GM18499 (cell line): ENCODE data around the gene SPOCD1.

Experiments
- ATAC-seq: cut with Tn5 transposase; IDR thresholded peaks from one replicate; pipeline ENCODE4 v1.9.1; 2021; ENCODE audit warnings: moderate number of reproducible peaks; ENCODE audit not compliant: insufficient read depth, unreplicated experiment

The SPOCD1 gene

DNA sequence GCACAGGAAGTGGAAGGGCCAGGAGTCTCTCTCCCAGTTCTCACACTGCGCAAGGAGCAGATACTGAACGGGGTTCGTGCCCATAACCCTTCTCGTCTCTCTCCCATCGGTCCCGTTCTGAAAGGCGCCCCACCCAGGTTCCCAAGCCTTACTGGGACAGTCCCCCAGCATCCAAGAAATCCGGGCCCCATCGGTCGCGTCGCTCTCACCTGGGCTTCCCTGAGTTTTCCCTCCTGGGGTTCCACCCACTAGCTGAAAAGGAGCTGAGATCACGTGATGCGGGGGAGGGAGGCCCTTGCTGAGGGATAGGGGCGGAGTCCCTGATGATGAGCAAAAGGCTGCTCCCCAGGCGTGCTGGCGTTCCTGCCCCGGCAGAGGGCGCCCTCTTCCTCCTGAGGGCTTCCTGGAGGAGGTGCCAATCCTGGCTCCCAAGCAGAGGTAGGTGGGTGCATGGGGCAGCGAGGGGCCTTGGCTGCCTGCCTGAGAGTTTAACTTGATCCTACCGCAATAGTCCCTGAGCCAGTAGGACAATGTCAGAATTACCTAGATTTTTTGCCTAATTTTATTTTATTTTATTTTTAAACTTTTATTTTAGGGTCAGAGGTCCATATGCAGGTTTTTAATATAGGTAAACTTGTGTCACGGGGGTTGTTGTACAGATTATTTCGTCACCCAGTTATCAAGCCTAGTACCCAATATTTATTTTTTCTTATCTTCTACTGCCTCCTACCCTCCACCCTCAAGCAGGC lies at the start of gene SPOCD1:
TSS of gene SPOCD1 (minus strand) at position 271 of the 749 bp plus-strand sequence. CDS start 689 bp downstream, outside the sequence.
- no peak for ATAC-seq

DNA sequence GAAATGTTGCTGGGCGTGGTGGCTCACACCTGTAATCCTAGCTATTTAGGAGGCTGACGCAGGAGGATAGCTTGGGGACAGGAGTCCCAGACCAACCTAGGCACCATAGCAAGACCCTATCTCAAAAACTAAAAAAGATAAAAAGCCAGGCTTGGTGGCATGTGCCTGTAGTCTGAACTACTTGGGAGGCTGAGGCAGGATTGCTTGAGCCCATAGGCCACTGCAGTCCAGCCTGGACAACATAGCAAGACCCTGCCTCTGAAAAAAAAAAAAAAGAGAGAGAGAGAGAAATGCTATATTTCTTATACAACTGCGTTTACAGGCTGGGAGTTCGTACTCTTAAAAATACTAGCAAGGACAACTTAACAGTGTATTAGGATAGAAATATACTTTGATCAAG lies 46.2 kb upstream of the SPOCD1 start:
- ATAC-seq, result no peak

DNA sequence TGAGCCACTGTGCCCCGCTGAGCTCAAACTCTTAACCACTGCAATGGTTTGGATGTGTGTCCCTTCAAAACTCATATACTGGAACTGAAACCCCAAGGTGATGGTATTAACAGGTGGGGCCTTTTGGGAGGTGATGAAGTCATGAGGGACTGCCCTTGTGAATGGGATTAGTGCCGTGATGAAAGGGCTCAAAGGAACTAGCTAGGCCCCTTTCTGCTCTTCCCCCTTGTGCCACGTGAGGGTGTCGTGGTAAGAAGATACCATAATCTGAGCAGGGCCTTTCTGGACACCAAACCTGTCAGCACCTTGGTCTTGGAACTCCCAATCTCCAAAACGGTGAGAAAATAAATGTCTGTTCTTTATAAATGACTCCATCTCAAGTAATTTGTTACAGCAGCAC lies 45.5 kb upstream of the SPOCD1 start:
- ATAC-seq, result no peak

DNA sequence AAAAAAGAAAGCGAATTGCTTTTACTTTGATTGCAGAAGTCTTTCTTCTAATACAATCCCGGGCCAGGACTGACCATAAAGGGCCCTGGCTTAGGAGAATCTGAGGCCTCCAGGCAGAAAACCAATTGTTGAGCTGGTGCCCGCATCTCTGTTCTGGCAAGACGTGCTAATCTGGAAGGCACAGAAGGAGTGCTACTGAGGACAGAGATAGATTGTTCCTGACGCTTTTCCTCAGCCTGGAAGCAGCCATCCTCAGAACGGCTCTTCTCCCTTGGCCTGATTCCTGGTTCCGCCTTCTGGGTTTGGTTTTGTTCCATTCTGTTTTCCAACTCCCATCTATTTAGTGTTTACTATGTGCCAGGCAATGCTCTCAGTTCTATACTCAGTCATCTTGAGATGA lies 44.8 kb upstream of the SPOCD1 start:
- ATAC-seq, result no peak

DNA sequence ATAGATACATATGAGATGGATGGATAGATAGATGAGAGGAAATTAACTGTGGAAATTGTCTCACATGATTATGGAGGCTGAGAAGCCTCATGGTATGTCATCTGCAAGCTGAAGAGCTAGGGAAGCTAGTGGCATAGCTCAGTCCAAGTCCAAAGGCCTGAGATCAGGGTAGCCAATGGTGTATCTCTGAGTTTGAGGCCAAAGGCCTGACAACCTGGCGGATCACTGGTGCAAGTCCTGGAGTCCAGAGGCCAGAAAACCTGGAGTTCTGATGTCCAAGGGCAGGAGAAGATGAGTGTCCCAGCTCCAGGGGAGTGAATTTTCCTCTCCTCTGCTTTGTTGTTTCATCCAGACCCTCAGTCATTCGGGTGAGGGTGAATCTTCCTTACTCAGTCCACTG lies 43.9 kb upstream of the SPOCD1 start:
- no peak for ATAC-seq

DNA sequence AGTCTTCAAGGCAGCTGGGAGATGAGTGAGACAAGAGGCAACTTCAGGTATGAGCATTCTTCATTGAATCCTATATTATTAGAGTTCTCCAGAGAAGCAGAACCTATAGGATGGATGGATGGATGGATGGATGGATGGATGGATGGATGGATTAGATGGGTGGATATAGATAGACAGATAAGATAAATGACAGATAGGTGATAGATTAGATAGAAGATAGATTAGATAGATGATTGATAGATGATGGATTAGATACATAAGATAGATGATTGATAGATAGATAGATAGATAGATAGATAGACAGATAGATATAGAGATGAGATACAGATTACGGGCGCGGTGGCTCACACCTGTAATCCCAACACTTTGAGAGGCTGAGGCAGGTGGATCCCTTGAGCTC lies 43.2 kb upstream of the SPOCD1 start:
- ATAC-seq, result no peak

DNA sequence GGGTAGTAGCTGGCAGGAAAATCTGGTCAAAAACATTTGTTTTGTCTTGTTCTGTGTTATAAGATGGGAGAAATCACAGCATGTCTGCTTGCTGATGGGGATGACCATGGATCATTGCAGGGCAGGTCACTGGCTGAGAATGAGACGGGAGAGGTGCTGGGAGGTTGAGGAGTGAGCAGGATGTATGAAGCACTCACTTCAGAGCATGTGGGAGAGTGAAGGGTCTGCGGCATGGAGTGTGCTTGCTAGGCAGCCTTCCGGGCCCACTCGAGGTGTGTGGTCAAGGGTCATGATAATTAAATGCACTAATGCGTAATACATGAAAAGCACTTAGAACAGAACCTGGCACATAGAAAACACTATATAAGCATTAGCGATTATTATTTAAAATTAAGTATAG lies 42.0 kb upstream of the SPOCD1 start:
- no peak for ATAC-seq

DNA sequence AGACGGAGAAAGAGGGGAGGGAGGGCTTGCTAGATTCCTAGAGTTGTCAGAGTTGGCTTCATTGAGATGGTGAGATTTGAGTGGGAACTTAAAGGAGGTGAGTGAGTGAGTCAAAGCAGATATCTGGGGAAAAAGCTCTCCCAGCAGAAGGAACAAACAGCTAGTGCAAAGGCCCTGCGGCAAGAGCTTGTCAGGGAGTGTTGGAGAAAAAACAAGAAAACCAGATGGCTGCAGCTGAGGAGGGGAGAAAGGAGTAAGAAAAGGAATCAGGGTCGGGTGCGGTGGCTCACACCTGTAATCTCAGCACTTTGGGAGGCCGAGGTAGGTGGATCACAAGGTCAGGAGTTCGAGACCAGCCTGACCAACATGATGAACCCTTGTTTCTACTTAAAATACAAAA lies 40.3 kb upstream of the SPOCD1 start:
- no peak for ATAC-seq

DNA sequence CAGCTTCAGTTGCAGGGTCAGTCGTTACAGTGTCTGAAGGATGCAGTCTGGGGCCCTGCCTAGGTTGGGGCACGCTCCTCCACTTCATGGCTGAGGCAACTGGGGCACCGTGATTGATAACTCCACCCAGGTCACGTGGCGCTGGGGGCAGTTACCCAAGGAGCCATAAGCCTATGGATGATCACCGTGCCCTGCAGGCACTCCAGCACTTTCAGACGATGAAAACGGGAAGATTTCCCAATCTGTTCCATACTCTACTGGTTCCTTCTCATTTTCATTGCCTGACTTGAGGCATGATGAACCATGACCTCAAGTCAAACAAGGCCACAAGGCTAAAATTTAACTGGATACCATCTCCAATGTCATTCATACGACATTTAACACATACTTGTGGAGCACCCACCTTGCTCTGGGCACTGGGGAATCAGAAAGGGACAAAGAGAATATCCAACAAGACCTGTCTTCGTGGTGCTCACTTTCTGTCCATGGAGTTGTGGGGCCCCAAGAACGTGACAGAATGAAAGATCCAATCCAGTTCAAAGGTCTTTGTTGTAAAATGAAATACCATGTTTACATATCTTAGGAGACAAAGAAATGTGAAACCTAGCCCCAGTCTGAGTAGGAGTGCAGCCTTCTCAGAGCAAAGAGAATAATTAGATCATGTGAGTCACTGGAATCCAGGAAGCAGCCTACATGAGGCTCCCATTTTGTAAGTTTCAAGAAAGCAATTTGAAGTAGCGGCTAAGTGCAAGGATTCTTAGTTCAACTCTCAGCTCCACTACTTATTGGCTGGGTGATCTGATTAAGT lies 39.4 kb upstream of the SPOCD1 start:
- no peak for ATAC-seq

DNA sequence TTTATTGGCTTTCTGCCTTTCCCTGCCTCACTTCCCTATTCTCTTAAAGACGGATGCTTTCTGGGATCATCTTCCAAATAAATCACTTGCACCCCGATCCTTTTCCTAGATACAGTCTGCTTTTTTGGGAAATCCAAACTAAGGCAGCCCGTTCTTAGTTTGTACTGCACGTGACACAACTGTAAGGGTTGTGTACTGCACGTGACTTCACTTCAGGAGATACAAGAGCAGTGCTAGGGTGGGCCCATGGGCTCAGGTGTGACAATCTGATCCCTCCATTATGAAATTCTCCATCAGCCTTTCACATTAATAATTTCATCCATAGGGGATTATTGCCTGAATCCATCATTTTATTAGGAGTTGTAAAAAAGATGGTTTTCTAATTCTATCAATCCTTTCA lies 33.8 kb upstream of the SPOCD1 start:
- ATAC-seq, result no peak

DNA sequence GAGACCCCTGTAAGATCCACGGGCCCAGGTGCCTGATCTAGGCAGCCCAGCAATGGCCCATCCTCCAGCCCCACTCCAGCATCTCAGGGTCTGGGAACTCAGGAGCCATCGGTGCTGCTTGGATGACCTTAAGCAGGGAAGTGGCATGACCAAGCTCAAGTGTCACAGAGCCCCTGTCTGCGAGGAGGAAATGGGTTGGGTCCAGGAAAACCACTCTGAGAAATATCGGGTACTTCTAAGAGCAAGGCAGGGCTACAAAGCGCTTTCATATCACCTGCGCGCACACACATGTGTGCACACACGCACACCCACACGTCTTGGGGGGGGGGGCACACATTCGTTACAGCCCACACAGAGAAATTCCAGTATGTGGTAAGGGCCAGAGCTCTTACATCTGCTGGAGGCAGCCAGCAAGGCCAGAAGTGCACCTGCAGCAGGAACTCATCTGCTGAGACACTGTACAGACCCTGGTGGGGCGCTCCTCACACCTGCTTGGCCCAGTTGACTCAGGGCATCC lies 32.6 kb upstream of the SPOCD1 start:
- ATAC-seq, result no peak

DNA sequence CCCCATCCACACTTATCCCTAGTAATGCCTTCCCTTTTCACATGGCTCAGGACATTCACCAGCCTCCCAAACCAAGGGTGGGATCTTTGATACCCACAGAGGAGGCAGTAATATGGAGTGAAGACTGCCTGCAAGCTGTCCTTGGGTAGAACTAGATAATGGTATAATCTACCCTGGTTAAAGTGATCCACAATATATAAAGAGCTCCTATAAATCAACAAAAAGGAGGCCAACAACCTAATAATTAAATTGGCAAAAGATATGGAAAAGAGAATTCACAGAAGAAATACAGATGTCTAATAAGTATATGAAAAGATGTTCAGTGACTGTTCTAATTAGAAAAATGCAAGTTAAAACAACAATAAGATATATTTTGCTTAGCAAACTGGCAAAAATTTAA lies 30.7 kb upstream of the SPOCD1 start:
- no peak for ATAC-seq

DNA sequence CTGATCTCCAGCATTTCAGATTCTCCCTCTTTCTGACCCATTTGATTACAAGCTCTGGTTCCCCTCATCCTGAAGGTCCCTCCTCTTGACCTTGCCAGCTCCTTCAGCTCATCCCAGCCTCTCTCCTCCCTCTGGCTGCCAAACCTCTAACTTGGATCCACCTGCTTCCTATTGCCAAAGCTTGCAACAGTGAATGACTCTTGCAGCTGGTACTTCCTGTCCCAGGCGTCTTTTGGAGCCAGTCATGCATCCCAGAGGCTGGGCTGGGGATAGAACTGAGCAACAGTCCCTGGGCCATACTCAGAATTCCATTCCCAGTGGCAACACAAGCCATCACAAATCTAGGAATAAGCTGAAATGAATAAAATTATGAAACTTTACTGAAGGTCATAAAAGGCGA lies 27.7 kb upstream of the SPOCD1 start:
- no peak for ATAC-seq

DNA sequence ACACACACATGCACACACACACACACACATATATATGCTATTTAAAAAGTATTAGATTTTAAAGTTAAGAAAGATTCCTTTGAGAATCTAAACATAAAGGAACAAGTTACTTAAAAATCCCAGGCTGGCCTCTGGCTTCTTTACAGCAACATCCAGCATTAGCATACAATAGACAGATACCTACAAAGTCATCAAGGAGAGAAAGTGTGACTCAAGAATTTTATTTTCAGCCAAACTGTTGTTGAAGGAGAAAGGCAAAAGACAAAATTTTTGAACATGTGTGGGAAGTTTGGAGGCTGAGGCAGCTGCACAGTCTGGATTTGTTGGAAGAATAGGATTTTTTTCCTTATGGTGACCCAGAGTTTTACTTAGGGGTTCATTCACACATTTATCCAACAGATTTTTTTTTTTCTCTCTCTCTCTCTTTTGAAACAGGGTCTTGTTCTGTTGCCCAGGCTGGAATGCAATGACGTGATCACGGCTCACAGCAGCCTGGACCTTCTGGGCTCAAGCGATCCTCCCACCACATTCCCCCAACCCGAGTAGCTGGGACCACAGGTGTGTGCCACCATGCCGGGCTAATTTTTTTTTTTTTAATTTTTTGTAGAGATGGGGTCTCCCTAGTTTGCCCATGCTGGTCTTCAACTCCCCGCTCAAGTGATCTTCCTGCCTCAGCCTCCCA lies 24.0 kb upstream of the SPOCD1 start:
- no peak for ATAC-seq

DNA sequence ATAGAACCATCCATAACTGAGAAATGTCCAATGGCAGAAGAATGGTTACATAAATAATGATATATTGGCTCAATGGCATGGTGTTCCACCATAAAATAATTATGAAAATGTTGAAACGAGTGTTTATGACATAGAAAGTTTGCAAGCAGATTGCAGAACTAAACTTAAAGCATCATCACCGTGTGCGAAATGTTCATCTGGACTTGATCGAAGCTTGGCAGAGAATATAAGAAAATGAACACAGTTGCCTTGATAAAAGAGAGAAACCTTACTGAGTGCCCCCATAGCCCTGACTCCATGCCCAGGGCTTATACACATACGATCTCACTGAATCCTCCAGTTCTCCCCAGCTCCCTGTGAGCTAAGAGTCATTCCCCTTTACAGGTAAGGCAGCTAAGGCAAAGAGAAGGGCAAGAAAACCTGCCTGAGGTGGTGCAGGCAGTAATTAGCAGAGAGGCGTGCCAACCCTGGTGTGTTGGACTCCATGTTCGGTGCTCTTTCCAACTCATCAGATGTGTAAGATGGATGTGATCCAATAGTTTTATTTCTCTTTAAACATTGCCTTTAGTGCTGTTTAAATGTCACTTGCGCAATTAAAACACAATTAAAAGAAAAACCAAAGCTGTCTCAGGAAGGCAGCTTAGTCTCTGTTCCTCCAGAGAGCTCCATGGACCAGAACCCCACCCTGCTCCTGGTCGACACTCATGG lies 21.8 kb upstream of the SPOCD1 start:
- no peak for ATAC-seq

DNA sequence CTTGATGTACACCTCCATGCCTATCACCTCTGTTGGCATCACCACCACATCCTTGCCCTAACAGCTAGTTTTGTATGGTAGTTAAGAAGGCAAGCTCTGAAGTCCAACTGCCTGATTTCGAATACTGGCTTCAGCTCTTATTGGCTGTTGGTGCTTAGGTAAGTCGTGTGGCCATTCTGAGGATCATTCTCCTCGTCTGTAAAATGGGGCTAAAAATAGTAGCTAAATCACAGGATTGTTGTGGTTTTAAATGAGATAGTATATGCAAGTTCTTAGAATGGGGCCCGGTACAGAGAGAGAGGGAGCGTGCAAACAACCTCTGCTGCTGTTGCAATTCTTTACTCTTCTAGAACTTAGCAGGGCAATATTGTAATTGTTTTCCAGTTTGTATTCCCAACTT lies 20.8 kb upstream of the SPOCD1 start:
- no peak for ATAC-seq

DNA sequence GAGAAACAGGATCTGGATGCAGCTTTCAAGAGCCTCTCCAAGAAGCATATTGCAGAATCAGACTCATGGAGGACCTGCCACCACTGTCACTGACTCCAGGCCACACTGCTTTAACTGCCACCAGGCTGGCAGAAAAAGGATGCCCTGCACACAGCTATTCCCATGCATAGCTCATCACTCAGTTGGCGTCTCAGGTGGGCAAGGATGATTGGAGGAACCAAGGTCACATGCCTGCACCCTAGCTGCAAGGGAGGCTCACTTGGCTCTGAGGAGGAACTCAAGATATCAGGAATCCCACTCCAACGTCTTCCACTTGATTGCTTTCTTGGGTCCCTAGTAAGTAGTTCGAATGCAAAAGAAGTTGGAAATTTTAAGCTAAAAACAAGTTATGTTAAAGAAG lies 19.6 kb upstream of the SPOCD1 start:
- ATAC-seq, result no peak

DNA sequence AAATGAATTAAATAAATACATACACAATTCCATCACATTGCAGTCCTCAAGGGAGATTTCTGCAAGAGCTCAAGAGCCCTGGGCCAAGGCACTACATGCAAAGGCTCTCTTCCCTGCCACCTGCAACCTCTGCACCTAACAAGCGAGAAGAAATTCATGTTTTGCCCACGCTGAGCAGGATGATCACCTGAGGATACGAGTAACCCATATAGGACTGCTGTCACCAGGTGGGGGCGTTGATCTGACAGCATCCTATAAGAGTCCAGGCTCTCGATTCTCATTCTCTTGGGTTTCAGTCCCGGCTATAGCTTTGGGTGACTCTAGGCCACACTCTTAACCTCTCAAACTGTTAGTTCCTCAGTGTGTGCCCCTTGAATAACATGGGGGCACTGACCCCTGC lies 18.7 kb upstream of the SPOCD1 start:
- no peak for ATAC-seq

DNA sequence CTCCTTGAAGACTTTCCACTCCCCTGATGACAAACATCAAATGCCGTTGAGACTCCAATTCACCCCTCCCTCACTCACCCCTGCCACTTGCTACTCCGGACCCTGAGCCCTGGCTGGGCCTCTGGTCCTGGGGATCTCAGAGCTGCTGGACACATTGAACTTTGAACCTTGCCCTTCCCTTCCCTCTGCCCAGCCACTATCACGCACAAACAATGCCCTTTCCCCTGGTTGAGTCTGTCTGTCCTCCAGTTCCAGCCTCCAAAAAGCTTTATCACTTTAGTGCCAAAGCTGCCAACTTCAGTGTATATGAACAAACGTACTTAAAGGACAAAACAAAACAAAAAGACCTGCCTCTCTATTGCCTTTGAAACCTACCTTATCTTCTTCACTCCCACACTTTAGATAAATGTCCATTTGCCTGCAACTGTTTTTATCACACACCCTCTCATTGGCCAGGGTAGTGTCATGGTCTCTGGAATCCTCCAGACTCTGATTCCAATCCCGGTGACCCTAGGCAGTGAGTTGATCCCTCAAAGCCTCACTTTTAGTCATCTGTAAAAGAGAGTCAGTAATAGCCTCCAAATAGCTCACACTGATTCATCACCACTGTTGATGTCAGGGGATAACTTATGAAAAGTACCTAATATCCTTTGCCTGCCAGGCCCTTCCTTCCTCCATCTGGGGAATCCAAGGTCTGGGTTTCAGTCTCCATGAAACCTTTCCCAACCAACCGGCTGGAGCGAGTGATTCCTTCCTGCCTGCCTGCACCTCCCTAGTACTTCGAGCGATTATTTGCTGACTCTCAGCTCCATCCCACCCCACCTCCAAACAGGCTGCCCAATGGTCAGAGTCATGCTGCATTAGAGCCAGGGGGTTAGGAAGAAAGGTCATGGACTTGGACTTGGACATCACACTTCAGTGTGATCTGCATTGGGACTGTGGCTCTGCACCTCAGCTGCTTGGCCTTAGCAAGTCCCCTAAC lies 15.9 kb upstream of the SPOCD1 start:
- no peak for ATAC-seq
